ENCODE data around the gene ATP2C1.
"Not testable (repeated sequence)": the region's sequence is repeated elsewhere in the genome, so short reads cannot be mapped to it uniquely, and the experiment has no call there.

Gene ATP2C1

GRCh38 chr3:130857336-130858026, 36.4 kb upstream of the ATP2C1 start:
- no peak overlapping the region for H3K27ac ChIP-seq (ENCODE audit: insufficient read depth, low read length, poor library complexity, severe bottlenecking)
- no peaks in the 10 kb centered on the region for H3K27me3 ChIP-seq (replicated peaks; ENCODE audit: control insufficient read depth, insufficient read depth, low read length, poor library complexity, severe bottlenecking)
- DNase-seq: no peak
- H3K36me3 ChIP-seq (ENCODE audit: control insufficient read depth, insufficient read depth, low read length): no peaks in the 10 kb centered on the region
- H3K4me1 ChIP-seq (ENCODE audit: control insufficient read depth, insufficient read depth, low read length, poor library complexity, severe bottlenecking): no peaks in the 10 kb centered on the region
- no peak overlapping the region for H3K4me3 ChIP-seq (ENCODE audit: insufficient read depth, low read depth, low read length, poor library complexity, severe bottlenecking)
- H3K9me3 ChIP-seq (ENCODE audit: control insufficient read depth, low read length): no peaks in the 10 kb centered on the region

DNA sequence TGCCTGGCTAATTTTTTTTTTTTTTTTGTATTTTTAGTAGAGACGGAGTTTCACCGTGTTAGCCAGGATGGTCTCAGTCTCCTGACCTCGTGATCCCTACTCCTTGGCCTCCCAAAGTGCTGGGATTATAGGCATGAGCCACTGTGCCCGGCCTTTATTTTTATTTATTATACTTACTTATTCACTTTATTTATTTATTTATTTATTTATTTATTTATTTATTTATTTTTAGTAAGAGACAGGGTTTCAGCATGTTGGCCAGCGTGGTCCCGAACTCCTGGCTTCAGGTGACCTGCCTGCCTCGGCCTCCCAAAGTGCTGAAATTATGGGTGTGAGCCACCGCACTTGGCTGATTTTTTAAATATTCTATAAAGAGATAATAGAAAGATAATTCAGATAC, 31.8 kb upstream of the ATP2C1 start:
- H3K27ac ChIP-seq (ENCODE audit: insufficient read depth, low read length, poor library complexity, severe bottlenecking); H3K4me3 ChIP-seq (ENCODE audit: insufficient read depth, low read depth, low read length, poor library complexity, severe bottlenecking): not testable (repeated sequence)

DNA sequence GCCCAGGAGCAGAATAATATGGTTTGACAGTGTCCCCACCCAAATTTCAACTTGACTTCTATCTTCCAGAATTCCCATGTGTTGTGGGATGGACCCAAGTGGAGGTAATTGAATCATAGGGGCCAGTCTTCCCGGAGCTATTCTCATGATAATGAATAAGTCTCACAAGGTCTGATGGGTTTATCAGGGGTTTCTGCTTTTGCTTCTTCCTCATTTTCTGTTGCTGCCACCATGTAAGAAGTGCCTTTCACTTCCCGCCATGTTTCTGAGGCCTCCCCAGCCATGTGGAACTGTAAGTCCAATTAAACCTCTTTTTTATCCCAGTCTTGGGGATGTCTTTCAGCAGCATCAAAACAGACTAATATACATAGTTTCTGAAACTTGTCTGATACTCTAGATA, 28.4 kb upstream of the ATP2C1 start:
- Histone ChIP-seq H3K4me1 (ENCODE audit: control insufficient read depth, insufficient read depth, low read length, poor library complexity, severe bottlenecking) (no peaks in the 10 kb centered on the region), H3K9me3 (ENCODE audit: control insufficient read depth, low read length) (no peaks in the 10 kb centered on the region), H3K27ac (ENCODE audit: insufficient read depth, low read length, poor library complexity, severe bottlenecking) (no peak overlapping the region), H3K36me3 (ENCODE audit: control insufficient read depth, insufficient read depth, low read length) (no peaks in the 10 kb centered on the region), H3K27me3 (replicated peaks; ENCODE audit: control insufficient read depth, insufficient read depth, low read length, poor library complexity, severe bottlenecking) (no peaks in the 10 kb centered on the region), H3K4me3 (ENCODE audit: insufficient read depth, low read depth, low read length, poor library complexity, severe bottlenecking) (no peak overlapping the region)
- DNase-seq: no peak

More for the DNA sequence above, 31.8 kb upstream of the ATP2C1 start:
- not testable (repeated sequence) for H3K4me1 ChIP-seq (ENCODE audit: control insufficient read depth, insufficient read depth, low read length, poor library complexity, severe bottlenecking); DNase-seq; H3K27me3 ChIP-seq (replicated peaks; ENCODE audit: control insufficient read depth, insufficient read depth, low read length, poor library complexity, severe bottlenecking); H3K9me3 ChIP-seq (ENCODE audit: control insufficient read depth, low read length); H3K36me3 ChIP-seq (ENCODE audit: control insufficient read depth, insufficient read depth, low read length)

GRCh38 chr3:130866327-130866726, 27.6 kb upstream of the ATP2C1 start:
- Histone ChIP-seq H3K36me3 (ENCODE audit: control insufficient read depth, insufficient read depth, low read length) (no peaks in the 10 kb centered on the region), H3K27me3 (replicated peaks; ENCODE audit: control insufficient read depth, insufficient read depth, low read length, poor library complexity, severe bottlenecking) (no peaks in the 10 kb centered on the region), H3K4me3 (ENCODE audit: insufficient read depth, low read depth, low read length, poor library complexity, severe bottlenecking) (no peak overlapping the region), H3K9me3 (ENCODE audit: control insufficient read depth, low read length) (no peaks in the 10 kb centered on the region), H3K4me1 (ENCODE audit: control insufficient read depth, insufficient read depth, low read length, poor library complexity, severe bottlenecking) (no peaks in the 10 kb centered on the region), H3K27ac (ENCODE audit: insufficient read depth, low read length, poor library complexity, severe bottlenecking) (no peak overlapping the region)
- no peak for DNase-seq

- Histone ChIP-seq H3K4me1 (ENCODE audit: control insufficient read depth, insufficient read depth, low read length, poor library complexity, severe bottlenecking) (no peaks in the 10 kb centered on the region), H3K4me3 (ENCODE audit: insufficient read depth, low read depth, low read length, poor library complexity, severe bottlenecking) (no peak overlapping the region), H3K36me3 (ENCODE audit: control insufficient read depth, insufficient read depth, low read length) (no peaks in the 10 kb centered on the region), H3K9me3 (ENCODE audit: control insufficient read depth, low read length) (no peaks in the 10 kb centered on the region), H3K27ac (ENCODE audit: insufficient read depth, low read length, poor library complexity, severe bottlenecking) (no peak overlapping the region), H3K27me3 (replicated peaks; ENCODE audit: control insufficient read depth, insufficient read depth, low read length, poor library complexity, severe bottlenecking) (no peaks in the 10 kb centered on the region)
- no peak for DNase-seq
Measured at GRCh38 chr3:130870423-130870822, 23.5 kb upstream of the ATP2C1 start.

GRCh38 chr3:130876594-130876993, 17.3 kb upstream of the ATP2C1 start:
- no peak for DNase-seq
- Histone ChIP-seq H3K27me3 (replicated peaks; ENCODE audit: control insufficient read depth, insufficient read depth, low read length, poor library complexity, severe bottlenecking) (no peaks in the 10 kb centered on the region), H3K4me3 (ENCODE audit: insufficient read depth, low read depth, low read length, poor library complexity, severe bottlenecking) (no peak overlapping the region), H3K4me1 (ENCODE audit: control insufficient read depth, insufficient read depth, low read length, poor library complexity, severe bottlenecking) (no peaks in the 10 kb centered on the region), H3K9me3 (ENCODE audit: control insufficient read depth, low read length) (no peaks in the 10 kb centered on the region), H3K36me3 (ENCODE audit: control insufficient read depth, insufficient read depth, low read length) (no peaks in the 10 kb centered on the region), H3K27ac (ENCODE audit: insufficient read depth, low read length, poor library complexity, severe bottlenecking) (no peak overlapping the region)

DNA sequence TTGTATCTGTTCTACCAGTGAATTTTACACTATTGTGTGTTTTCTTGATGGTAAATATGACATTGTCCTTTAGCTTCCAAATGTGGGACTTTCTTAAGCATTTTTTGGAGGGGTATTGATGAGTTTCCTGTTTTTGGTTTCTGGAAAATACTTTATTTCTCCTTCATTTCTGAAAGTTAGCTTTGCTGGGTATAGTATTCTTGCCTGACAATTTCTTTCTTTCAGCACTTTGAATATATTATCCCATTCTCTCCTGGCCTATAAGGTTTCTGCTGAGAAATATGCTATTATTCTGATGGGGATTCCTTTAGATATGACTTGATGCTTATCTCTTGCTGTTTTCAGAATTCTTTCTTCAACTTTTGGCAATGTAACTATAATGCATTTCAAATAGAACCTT, 15.4 kb upstream of the ATP2C1 start:
- H3K27ac ChIP-seq (ENCODE audit: insufficient read depth, low read length, poor library complexity, severe bottlenecking): no peak overlapping the region
- no peak for DNase-seq
- no peaks in the 10 kb centered on the region for H3K4me1 ChIP-seq (ENCODE audit: control insufficient read depth, insufficient read depth, low read length, poor library complexity, severe bottlenecking)
- no peaks in the 10 kb centered on the region for H3K36me3 ChIP-seq (ENCODE audit: control insufficient read depth, insufficient read depth, low read length)
- no peaks in the 10 kb centered on the region for H3K27me3 ChIP-seq (replicated peaks; ENCODE audit: control insufficient read depth, insufficient read depth, low read length, poor library complexity, severe bottlenecking)
- no peaks in the 10 kb centered on the region for H3K9me3 ChIP-seq (ENCODE audit: control insufficient read depth, low read length)
- H3K4me3 ChIP-seq (ENCODE audit: insufficient read depth, low read depth, low read length, poor library complexity, severe bottlenecking): no peak overlapping the region

- Histone ChIP-seq H3K4me1 (ENCODE audit: control insufficient read depth, insufficient read depth, low read length, poor library complexity, severe bottlenecking) (no peaks in the 10 kb centered on the region), H3K27me3 (replicated peaks; ENCODE audit: control insufficient read depth, insufficient read depth, low read length, poor library complexity, severe bottlenecking) (peaks cover 3% of the 10 kb centered on the region), H3K4me3 (ENCODE audit: insufficient read depth, low read depth, low read length, poor library complexity, severe bottlenecking) (no peak overlapping the region), H3K36me3 (ENCODE audit: control insufficient read depth, insufficient read depth, low read length) (no peaks in the 10 kb centered on the region), H3K27ac (ENCODE audit: insufficient read depth, low read length, poor library complexity, severe bottlenecking) (no peak overlapping the region), H3K9me3 (ENCODE audit: control insufficient read depth, low read length) (no peaks in the 10 kb centered on the region)
- DNase-seq: no peak
Measured at GRCh38 chr3:130889416-130889946, 4.4 kb upstream of the ATP2C1 start.

DNA sequence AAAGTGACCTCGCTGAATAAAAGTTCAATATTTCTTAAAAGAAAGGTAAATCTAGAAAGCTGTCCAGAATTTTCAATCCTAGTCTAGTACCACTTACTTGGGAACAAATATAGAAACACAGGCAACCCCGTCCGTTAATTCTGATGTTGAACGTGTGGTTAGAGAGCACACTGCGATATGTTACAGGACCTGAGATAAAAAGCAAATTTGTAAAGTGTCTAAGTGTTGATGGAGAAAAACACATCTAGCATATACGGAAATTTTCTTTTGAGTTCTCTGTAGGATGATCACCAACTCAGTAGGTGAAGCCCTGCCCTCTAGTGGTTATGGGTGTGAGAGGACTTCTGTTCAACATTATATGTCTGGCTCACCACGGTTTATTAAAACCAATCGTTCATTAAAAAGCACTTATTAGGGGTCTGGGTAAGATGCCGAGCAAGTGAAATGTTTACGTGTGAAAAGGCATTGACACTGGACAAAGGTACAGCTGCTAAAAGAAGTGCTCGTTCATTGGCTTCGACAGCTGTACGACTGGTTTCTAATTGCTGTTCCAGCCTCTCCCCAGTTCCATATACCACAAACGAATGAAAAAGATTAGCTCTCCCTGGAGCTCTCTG, 1.0 kb upstream of the ATP2C1 start:
- H3K36me3 ChIP-seq (ENCODE audit: control insufficient read depth, insufficient read depth, low read length): no peaks in the 10 kb centered on the region
- H3K27me3 ChIP-seq (replicated peaks; ENCODE audit: control insufficient read depth, insufficient read depth, low read length, poor library complexity, severe bottlenecking): no peaks in the 10 kb centered on the region
- peak overlapping the region; percentile 98 for H3K27ac ChIP-seq (ENCODE audit: insufficient read depth, low read length, poor library complexity, severe bottlenecking)
- H3K4me3 ChIP-seq (ENCODE audit: insufficient read depth, low read depth, low read length, poor library complexity, severe bottlenecking): peak overlapping the region; percentile 98
- no peaks in the 10 kb centered on the region for H3K9me3 ChIP-seq (ENCODE audit: control insufficient read depth, low read length)
- peaks cover 9% of the 10 kb centered on the region for H3K4me1 ChIP-seq (ENCODE audit: control insufficient read depth, insufficient read depth, low read length, poor library complexity, severe bottlenecking)
- DNase-seq: peak; percentile 7 to 48 (median 37)
